GM19324 (cell line): Measurements from ENCODE around the gene SERINC1.

Experiments
- ATAC-seq: cut with Tn5 transposase; IDR thresholded peaks from one replicate; pipeline ENCODE4 v1.9.1; 2021; ENCODE audit warnings: mild to moderate bottlenecking, moderate library complexity; ENCODE audit not compliant: unreplicated experiment, low FRiP score

Gene SERINC1

GRCh38 chr6:122399055-122399347, 72.6 kb downstream of the SERINC1 start:
- ATAC-seq, result no peak

DNA sequence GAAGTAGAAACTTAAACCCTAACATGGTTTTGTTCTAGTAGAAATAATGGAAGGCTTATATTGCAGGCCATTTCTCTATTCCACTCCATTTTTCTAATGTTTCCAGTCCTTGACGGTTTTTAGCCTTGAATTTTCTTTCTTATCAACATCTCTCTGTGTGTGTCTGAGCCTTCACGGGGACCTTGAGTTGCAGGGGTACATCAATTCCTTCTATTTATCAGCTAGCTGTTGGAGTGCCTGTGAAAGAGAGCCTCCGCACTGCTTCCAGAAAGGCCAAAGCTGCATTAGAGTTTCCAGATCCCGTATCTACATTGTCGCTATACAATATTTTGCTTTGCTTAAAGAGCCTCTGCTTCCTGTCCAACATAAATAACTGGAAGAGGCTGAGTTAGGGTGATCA, 77.6 kb downstream of the SERINC1 start:
- ATAC-seq, result no peak

DNA sequence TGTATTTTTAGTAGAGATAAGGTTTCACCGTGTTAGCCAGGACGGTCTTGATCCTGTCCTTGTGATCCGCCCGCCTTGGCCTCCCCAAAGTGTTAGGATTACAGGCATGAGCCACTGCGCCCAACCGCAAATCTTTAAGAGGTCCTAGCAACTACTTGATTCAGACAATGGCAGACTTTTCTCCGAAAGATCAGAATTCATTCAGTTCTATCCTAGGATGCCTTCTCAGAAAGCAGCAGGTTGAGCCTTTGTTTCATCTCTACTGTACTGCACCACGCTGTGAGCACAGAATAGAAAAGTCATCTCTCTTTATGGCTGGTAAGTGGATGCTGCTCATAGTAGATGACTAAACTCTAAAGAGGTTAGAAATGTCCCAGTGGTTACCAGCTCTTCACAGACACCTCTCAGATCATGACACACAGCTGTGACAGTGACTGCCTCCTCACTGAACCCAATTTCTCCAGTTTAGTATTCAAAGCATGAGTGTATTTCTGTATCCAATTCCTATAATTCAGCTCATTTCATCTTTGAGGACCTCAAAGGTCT, 78.2 kb downstream of the SERINC1 start:
- no peak for ATAC-seq
